ENCODE data around the gene ERBIN.

DNA sequence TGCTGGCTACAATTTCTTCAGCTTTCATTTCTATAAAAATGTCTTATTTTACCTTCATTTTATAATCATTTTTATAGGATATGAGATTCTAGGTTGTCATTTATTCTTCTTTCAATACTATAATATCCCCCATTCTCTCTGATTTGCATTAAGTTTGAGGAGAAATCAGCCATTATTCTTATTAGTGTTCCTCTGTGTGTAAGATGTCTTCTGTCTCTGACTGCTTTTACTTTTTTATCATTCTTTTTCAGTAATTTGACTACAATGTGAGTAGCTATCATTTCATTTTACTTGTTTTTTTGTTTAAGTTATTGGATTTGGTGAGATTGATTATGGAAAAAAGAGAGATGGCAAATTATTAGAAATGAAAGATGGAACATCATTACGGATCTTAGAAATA lies 204.1 kb downstream of the ERBIN start:
- no peak for TF ChIP-seq SUZ12 (IDR thresholded peaks at IDR 0.05; ENCODE audit: extremely low read depth, insufficient read depth, insufficient read length)
- TF ChIP-seq ZNF274 (IDR thresholded peaks at IDR 0.05; ENCODE audit: low read depth, low read length): no peak
- TF ChIP-seq YY1 (IDR thresholded peaks at IDR 0.05; ENCODE audit: insufficient read depth, insufficient read length): no peak

All from NT2/D1 (cell line).